GM23248 (cell line): ENCODE measurements around the gene SSR2. TPM values are rescaled to one million over a fixed set of nuclear protein-coding genes. Genes with fewer than 3 reads are reported as not detected.

ENCODE experiments used
- DNase-seq: peaks from one replicate; pipeline ENCODE4 v3.0.0-alpha.2; 2015
- H2AFZ ChIP-seq: fragments of 200-600 bp; sonication (generic); 2 replicates; pipeline ENCODE4 v1.6.1; 2016; ENCODE audit warnings: antibody characterized with exemption
- H3F3A ChIP-seq: fragments of 200-600 bp; sonication (generic); 2 replicates; pipeline ENCODE4 v1.6.1; 2016; ENCODE audit warnings: mild to moderate bottlenecking, antibody characterized with exemption, mixed run types; ENCODE audit not compliant: insufficient read depth
- H3K27ac ChIP-seq: fragments of 200-600 bp; sonication (generic); 2 replicates; pipeline ENCODE4 v1.5.1; 2016; ENCODE audit warnings: mild to moderate bottlenecking
- H3K27me3 ChIP-seq: fragments of 200-600 bp; sonication (generic); replicated peaks from 2 replicates; pipeline ENCODE4 v1.6.1; 2016; ENCODE audit warnings: mild to moderate bottlenecking; ENCODE audit not compliant: insufficient read depth
- H3K36me3 ChIP-seq: fragments of 200-600 bp; sonication (generic); 2 replicates; pipeline ENCODE4 v1.6.1; 2016; ENCODE audit warnings: low read depth, mild to moderate bottlenecking
- H3K4me1 ChIP-seq: fragments of 200-600 bp; sonication (generic); 2 replicates; pipeline ENCODE4 v1.6.1; 2016; ENCODE audit warnings: mild to moderate bottlenecking; ENCODE audit not compliant: insufficient read depth
- H3K4me2 ChIP-seq: fragments of 200-600 bp; sonication (generic); one replicate; pipeline ENCODE4 v1.6.1; 2016; ENCODE audit warnings: mild to moderate bottlenecking; ENCODE audit not compliant: unreplicated experiment
- H3K4me3 ChIP-seq: fragments of 200-600 bp; sonication (generic); 2 replicates; pipeline ENCODE4 v1.5.1; 2016; ENCODE audit warnings: mild to moderate bottlenecking
- H3K79me2 ChIP-seq: fragments of 200-600 bp; sonication (generic); 2 replicates; pipeline ENCODE4 v1.6.1; 2016; ENCODE audit warnings: mild to moderate bottlenecking; ENCODE audit not compliant: insufficient read depth
- H3K9ac ChIP-seq: fragments of 200-600 bp; sonication (generic); 2 replicates; pipeline ENCODE4 v1.6.1; 2016; ENCODE audit warnings: mild to moderate bottlenecking
- H3K9me2 ChIP-seq: fragments of 200-600 bp; sonication (generic); 2 replicates; pipeline ENCODE4 v1.6.1; 2016; ENCODE audit warnings: mixed run types, mild to moderate bottlenecking, moderate library complexity; ENCODE audit not compliant: insufficient read depth
- H3K9me3 ChIP-seq: fragments of 200-600 bp; sonication (generic); one replicate; pipeline ENCODE4 v1.6.1; 2017; ENCODE audit warnings: low read depth
- H4K20me1 ChIP-seq: fragments of 200-600 bp; sonication (generic); 2 replicates; pipeline ENCODE4 v1.6.0; 2016; ENCODE audit not compliant: insufficient read depth
- EZH2 ChIP-seq: fragments of 200-600 bp; sonication (generic); IDR thresholded peaks from 2 replicates; pipeline ENCODE4 v1.6.1; 2018; ENCODE audit warnings: antibody characterized with exemption, mild to moderate bottlenecking; ENCODE audit not compliant: insufficient read depth, poor library complexity, severe bottlenecking
- EZH2phosphoT487 ChIP-seq: fragments of 200-600 bp; sonication (generic); IDR thresholded peaks from 2 replicates; pipeline ENCODE4 v1.6.1; 2018; ENCODE audit warnings: antibody characterized with exemption, moderate library complexity, mild to moderate bottlenecking, low read depth; ENCODE audit not compliant: insufficient read depth
- WGBS, 2 experiments: methylation state at CpG; one replicate each; pipeline ENCODE4 v1.1.6; 2015 to 2017; ENCODE audit warnings: low lambda C conversion rate in 2 of 2, low coverage in 1 of 2; ENCODE audit errors: missing lambda C conversion rate in 2 of 2; 5-methylcytosine and 5-hydroxymethylcytosine counted together
- in situ Hi-C: fragments of 300-500 bp; cut with MboI; formaldehyde crosslinking; loops from 2 replicates; pipeline ENCODE4 v1.15.0; 2020
- polyA plus RNA-seq: library from polyadenylated mRNA; unstranded; fragments of >200 nt; fragmentation: Nextera tagmentation; extraction: Ambion mirVana; gene quantifications from 2 replicates; pipeline ENCODE4 v1.2.1, GENCODE V29; 2016
- total RNA-seq: library from RNA; depleted of rRNA; stranded (reverse); fragments of >200 nt; shearing (Covaris generic); gene quantifications from 2 replicates; pipeline ENCODE4 v1.2.3, GENCODE V29; 2014

Gene SSR2
- total and polyA plus RNA-seq, 2 experiments from 2014 or later = 318 to 695 TPM

DNA sequence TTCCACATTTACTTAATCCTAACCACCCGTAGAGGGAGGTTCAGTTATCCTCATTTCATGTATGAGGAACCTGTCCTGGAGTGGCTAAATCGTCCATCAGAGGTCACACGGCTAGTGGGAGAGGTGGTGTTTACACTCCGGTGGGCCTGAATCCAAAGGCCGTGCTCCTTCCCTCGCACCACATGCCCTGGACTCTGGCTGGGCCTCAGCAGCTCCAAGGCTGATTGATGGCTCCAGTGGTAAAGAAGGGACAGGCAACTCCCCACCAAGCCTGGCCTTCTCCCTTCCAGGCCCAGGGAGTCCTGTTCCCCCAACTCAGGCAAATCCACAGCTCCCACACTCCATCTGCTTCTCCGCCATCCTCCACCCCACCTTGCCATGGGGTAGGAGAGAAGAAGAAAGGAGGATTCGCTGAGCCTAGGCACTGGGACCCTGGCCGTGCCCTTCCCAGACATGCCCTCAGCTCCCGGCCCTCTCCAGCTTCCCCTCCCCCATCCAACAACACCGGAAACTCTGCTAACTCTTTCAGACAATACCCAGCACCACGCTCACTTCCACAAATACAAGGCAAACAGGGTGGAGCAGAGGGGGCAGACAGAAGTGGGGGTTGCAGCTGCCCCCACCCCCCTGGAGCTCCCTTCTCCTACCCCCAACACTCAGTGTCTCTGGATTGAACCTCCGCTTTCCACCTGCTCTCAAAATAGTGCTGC, 53.3 kb downstream of the SSR2 start:
- H3K4me3 ChIP-seq = no peak overlapping the region
- H3K9me3 ChIP-seq = no peaks in the 10 kb centered on the region
- peaks cover 36% of the 10 kb centered on the region for H3K4me1 ChIP-seq
- peaks cover 51% of the 10 kb centered on the region for H3K36me3 ChIP-seq
- no peaks in the 10 kb centered on the region for H4K20me1 ChIP-seq
- in situ Hi-C loops = no loop called here
- no peak overlapping the region for H3K4me2 ChIP-seq
- H3F3A ChIP-seq = peaks cover 48% of the 10 kb centered on the region
- TF ChIP-seq EZH2 = no peak
- no peak for TF ChIP-seq EZH2phosphoT487
- no peaks in the 10 kb centered on the region for H3K27me3 ChIP-seq
- 0 out of 2 replicates have a peak overlapping the region, but pooled peaks have one; percentile 12 for H3K27ac ChIP-seq
- peaks cover 85% of the 10 kb centered on the region for H3K79me2 ChIP-seq
- no peak for DNase-seq
- no peaks in the 10 kb centered on the region for H3K9me2 ChIP-seq
- no peak overlapping the region for H2AFZ ChIP-seq
- H3K9ac ChIP-seq = peak overlapping the region; percentile 78; the same call in 1 of the 2 replicates
- 79 to 81% methylated on average over 13 of the region's 13 CpGs for WGBS, 2 experiments

DNA sequence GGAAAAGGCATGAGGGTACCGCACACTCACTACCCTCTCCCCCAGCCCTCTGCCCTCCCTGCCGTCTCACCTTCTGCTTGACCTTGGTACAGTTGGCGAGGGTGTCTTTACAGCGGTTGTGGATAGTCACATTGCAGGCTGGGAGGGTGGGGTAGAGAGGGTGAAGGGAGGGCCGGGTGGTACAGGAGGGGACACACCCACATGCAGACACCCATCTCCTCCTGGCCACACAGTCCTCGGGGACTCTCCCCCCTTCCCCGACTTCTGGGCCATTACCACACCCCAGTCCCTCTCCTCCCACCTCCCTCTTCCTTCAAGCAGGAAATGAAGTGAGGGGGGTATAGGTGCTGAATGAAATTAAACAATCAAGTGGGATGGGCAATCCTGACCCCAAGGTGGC, 54.0 kb downstream of the SSR2 start:
- DNase-seq = no peak
- Histone ChIP-seq H3K4me3 (no peak overlapping the region), H3K9me3 (no peaks in the 10 kb centered on the region), H4K20me1 (no peaks in the 10 kb centered on the region), H3K4me2 (no peak overlapping the region), H2AFZ (no peak overlapping the region), H3K27ac (no peak overlapping the region), H3K79me2 (peaks cover 77% of the 10 kb centered on the region), H3F3A (peaks cover 45% of the 10 kb centered on the region), H3K9ac (peak overlapping the region; percentile 78; the same call in 1 of the 2 replicates), H3K36me3 (peaks cover 50% of the 10 kb centered on the region), H3K9me2 (no peaks in the 10 kb centered on the region), H3K27me3 (no peaks in the 10 kb centered on the region), H3K4me1 (peaks cover 37% of the 10 kb centered on the region)
- in situ Hi-C loops = no loop called here
- TF ChIP-seq EZH2 = no peak
- TF ChIP-seq EZH2phosphoT487 = no peak
- 77 to 85% methylated on average over 6 to 7 of the region's 7 CpGs for WGBS, 2 experiments

DNA sequence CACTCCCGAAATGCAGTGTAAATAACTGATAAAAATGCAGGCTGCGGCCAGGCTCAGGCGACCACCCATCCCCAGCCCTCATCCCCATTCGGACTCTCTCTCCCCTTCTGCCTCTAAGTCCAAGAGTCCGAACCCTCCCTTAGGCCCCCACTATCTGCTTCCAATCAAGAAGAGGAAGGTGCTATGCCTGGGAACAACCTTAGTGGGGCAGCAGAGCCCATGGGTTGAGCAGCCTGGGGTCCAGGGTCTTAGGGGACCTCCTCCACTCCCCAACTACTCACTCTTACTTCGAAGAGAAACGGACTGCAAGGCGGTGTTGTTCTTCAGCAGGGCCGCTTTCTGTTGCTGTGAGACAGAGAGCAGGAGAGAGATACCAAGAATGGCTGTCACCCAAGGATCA, 54.6 kb downstream of the SSR2 start:
- no peak overlapping the region for H3K4me3 ChIP-seq
- in situ Hi-C loops = no loop called here
- H3K27ac ChIP-seq = no peak overlapping the region
- 86 to 91% methylated on average over 9 of the region's 9 CpGs for WGBS, 2 experiments
- no peaks in the 10 kb centered on the region for H3K9me2 ChIP-seq
- no peak for DNase-seq
- H3K9ac ChIP-seq = no peak overlapping the region
- TF ChIP-seq EZH2phosphoT487 (no peak), EZH2 (no peak)
- H2AFZ ChIP-seq = no peak overlapping the region
- H3K36me3 ChIP-seq = peaks cover 55% of the 10 kb centered on the region
- no peaks in the 10 kb centered on the region for H3K9me3 ChIP-seq
- no peak overlapping the region for H3K4me2 ChIP-seq
- H3F3A ChIP-seq = peaks cover 43% of the 10 kb centered on the region
- peaks cover 77% of the 10 kb centered on the region for H3K79me2 ChIP-seq
- peaks cover 42% of the 10 kb centered on the region for H3K4me1 ChIP-seq
- no peaks in the 10 kb centered on the region for H4K20me1 ChIP-seq
- H3K27me3 ChIP-seq = no peaks in the 10 kb centered on the region

DNA sequence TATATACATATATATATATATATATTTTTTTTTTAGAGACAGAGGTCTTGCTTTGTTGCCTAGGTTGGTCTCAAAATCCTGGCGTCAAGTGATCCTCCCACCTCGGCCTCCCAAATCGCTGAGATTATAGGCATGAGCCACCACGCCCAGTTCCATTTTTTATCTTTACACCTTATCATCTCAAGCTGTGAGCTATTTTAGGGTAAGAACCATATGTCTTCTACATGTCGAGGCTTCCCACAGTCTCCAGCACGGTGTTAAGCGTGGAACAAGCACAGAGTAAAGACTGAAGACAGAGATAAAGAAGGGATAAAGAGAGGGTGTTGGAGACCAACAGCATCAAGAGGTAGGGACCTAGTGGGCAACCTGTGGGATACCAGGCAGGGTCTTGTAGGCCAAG, 56.6 kb downstream of the SSR2 start:
- 83 to 93% methylated on average over 7 of the region's 7 CpGs for WGBS, 2 experiments
- no peaks in the 10 kb centered on the region for H4K20me1 ChIP-seq
- H3F3A ChIP-seq = peaks cover 52% of the 10 kb centered on the region
- no peaks in the 10 kb centered on the region for H3K27me3 ChIP-seq
- peaks cover 34% of the 10 kb centered on the region for H3K4me1 ChIP-seq
- peaks cover 70% of the 10 kb centered on the region for H3K36me3 ChIP-seq
- no peaks in the 10 kb centered on the region for H3K9me3 ChIP-seq
- peaks cover 77% of the 10 kb centered on the region for H3K79me2 ChIP-seq
- no peaks in the 10 kb centered on the region for H3K9me2 ChIP-seq
- H3K27ac ChIP-seq = 0 out of 2 replicates have a peak overlapping the region, but pooled peaks have one; percentile 22
- in situ Hi-C loops = no loop called here
- H2AFZ ChIP-seq = no peak overlapping the region
- no peak for DNase-seq
- H3K9ac ChIP-seq = no peak overlapping the region
- H3K4me3 ChIP-seq = no peak overlapping the region
- TF ChIP-seq EZH2 (no peak), EZH2phosphoT487 (no peak)
- H3K4me2 ChIP-seq = no peak overlapping the region
